A673 (cell line): Measurements from ENCODE around the gene ISM2. TPM values are rescaled to one million over a fixed set of nuclear protein-coding genes. Genes with fewer than 3 reads are reported as not detected.

Experiments used
- BruUV-seq: library from RNA; stranded (reverse); fragments of 400-500 nt; replicated peaks from 2 replicates; lab custom pipeline; 2021; lab: Mats Ljungman, UMichigan
- CTCF ChIA-PET: fragments of 300-600 bp; sonication (Branson Sonifier 250); formaldehyde crosslinking; loops from one replicate; lab custom pipeline; 2022; ENCODE audit warnings: antibody characterized with exemption; lab: Charles Lee
- POLR2A ChIA-PET: fragments of 300-600 bp; sonication (Branson Sonifier 250); formaldehyde crosslinking; loops from one replicate; lab custom pipeline; 2022; ENCODE audit warnings: antibody characterized with exemption; ENCODE audit not compliant: low non-redundant PET; lab: Charles Lee
- DNase-seq: peaks from one replicate; pipeline ENCODE4 v3.0.0-alpha.2; 2015; ENCODE audit warnings: low spot score
- H3K27ac ChIP-seq: fragments of 200-600 bp; sonication (generic); 2 replicates; pipeline ENCODE4 v1.5.1; 2016; ENCODE audit warnings: mixed run types, low read depth, mild to moderate bottlenecking, mixed read lengths, antibody characterized with exemption, low read length; ENCODE audit not compliant: poor library complexity, severe bottlenecking
- H3K27me3 ChIP-seq: fragments of 200-600 bp; sonication (generic); replicated peaks from 2 replicates; pipeline ENCODE4 v1.6.1; 2017; ENCODE audit warnings: mixed run types, low read depth, mild to moderate bottlenecking, mixed read lengths, antibody characterized with exemption, low read length; ENCODE audit not compliant: insufficient read depth, poor library complexity
- H3K36me3 ChIP-seq: fragments of 200-600 bp; sonication (generic); 2 replicates; pipeline ENCODE4 v1.6.1; 2016; ENCODE audit warnings: mixed run types, mild to moderate bottlenecking, mixed read lengths, antibody characterized with exemption, low read length; ENCODE audit not compliant: insufficient read depth, poor library complexity, severe bottlenecking
- H3K4me1 ChIP-seq: fragments of 200-600 bp; sonication (generic); 2 replicates; pipeline ENCODE4 v1.6.1; 2017; ENCODE audit warnings: mixed run types, mild to moderate bottlenecking, mixed read lengths, antibody characterized with exemption, low read length; ENCODE audit not compliant: insufficient read depth, poor library complexity, severe bottlenecking
- H3K4me3 ChIP-seq: fragments of 200-600 bp; sonication (generic); 2 replicates; pipeline ENCODE4 v1.5.1; 2016; ENCODE audit warnings: low read depth, mixed run types, mild to moderate bottlenecking, mixed read lengths, low read length; ENCODE audit not compliant: poor library complexity, severe bottlenecking
- H3K9me3 ChIP-seq: fragments of 200-600 bp; sonication (generic); 2 replicates; pipeline ENCODE4 v1.6.1; 2016; ENCODE audit warnings: mixed run types, low read depth, mild to moderate bottlenecking, mixed read lengths, antibody characterized with exemption, low read length; ENCODE audit not compliant: poor library complexity, severe bottlenecking
- EZH2 ChIP-seq: fragments of 200-600 bp; sonication (generic); IDR thresholded peaks from 2 replicates; pipeline ENCODE4 v1.6.1; 2017; ENCODE audit warnings: borderline replicate concordance, low read depth, mild to moderate bottlenecking, mixed read lengths, antibody characterized with exemption, low read length; ENCODE audit not compliant: poor library complexity, severe bottlenecking
- intact Hi-C: fragments of 100-400 bp; cut with micrococcal nuclease; formaldehyde crosslinking; loops from one replicate; pipeline ENCODE4 v1.10.0; 2022; ENCODE audit not compliant: unreplicated experiment
- total RNA-seq: library from RNA; stranded (reverse); gene quantifications from 2 replicates; pipeline ENCODE4 v1.2.3, GENCODE V29; 2021
- TF ChIP-seq, protein P1 (sequence below): fragments of 300-800, 200-600 bp; sonication (generic); conservative IDR thresholded peaks from 2 replicates; pipeline ENCODE4 v1.5.1; 2017; ENCODE audit warnings: low read depth, mild to moderate bottlenecking, antibody characterized with exemption, low read length, moderate library complexity, mixed read lengths

Gene ISM2
- total RNA-seq, 1 experiment from 2014 or later: 5.1 TPM

DNA sequence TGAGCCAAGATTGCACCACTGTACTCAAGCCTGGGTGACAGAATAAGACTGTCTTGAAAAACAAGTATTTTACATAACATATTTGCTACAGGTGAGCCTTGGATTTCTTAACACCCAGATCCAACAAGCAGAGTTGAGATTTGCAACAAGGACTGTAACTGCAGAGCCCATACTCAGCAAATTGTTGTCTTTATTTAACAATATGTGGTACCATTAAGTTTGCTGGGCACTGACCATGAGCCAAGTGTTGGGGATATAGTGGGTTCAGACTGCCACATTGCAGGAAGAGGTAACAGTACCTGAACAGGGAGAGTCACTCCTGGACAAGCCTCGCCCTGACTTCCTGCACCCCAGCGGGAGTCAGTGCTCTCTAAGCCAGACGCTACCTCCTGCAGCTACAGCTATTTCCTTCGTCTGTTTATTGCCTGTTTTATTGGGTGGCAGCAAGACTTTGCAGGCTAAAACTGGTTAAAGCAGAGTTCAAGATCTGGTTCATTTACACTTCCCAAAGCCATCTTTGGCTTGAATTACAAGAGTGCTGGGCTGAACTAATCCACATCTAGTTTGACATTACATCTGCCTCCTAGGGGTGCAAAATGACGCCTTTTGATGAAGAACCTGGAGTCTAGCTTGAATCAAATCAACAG, 28.3 kb downstream of the ISM2 start:
- intact Hi-C loops: no loop called here
- Histone ChIP-seq H3K27ac (no peak overlapping the region), H3K4me3 (no peak overlapping the region), H3K36me3 (peaks cover 42% of the 10 kb centered on the region), H3K27me3 (no peaks in the 10 kb centered on the region), H3K4me1 (no peaks in the 10 kb centered on the region), H3K9me3 (no peaks in the 10 kb centered on the region)
- TF ChIP-seq, protein P1, sequence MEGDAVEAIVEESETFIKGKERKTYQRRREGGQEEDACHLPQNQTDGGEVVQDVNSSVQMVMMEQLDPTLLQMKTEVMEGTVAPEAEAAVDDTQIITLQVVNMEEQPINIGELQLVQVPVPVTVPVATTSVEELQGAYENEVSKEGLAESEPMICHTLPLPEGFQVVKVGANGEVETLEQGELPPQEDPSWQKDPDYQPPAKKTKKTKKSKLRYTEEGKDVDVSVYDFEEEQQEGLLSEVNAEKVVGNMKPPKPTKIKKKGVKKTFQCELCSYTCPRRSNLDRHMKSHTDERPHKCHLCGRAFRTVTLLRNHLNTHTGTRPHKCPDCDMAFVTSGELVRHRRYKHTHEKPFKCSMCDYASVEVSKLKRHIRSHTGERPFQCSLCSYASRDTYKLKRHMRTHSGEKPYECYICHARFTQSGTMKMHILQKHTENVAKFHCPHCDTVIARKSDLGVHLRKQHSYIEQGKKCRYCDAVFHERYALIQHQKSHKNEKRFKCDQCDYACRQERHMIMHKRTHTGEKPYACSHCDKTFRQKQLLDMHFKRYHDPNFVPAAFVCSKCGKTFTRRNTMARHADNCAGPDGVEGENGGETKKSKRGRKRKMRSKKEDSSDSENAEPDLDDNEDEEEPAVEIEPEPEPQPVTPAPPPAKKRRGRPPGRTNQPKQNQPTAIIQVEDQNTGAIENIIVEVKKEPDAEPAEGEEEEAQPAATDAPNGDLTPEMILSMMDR: no peak
- no peak for TF ChIP-seq EZH2
- CTCF ChIA-PET: no interaction called here
- peak; percentile 48 for DNase-seq
- POLR2A ChIA-PET: no interaction called here
- no TSS peak for BruUV-seq

DNA sequence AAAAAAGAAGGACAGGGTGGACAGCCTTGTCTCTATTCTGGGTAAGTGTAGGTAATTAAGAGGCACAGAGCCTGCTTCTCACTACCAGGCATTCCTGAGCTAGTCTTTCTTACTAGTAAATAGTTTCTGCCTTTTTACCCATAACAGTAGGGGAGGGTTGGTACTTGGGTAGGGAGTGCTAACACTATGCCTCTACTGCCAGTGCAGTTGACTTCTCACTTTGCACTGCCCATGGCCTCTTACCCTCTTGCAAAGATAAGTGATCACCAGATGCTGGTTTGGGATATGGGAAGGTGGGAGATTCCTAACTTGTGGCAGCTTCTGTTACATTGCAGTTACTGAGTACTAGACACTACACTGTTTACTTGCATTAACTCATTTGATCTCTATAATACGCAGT, 29.1 kb downstream of the ISM2 start:
- no TSS peak for BruUV-seq
- H3K27me3 ChIP-seq: no peaks in the 10 kb centered on the region
- H3K9me3 ChIP-seq: no peaks in the 10 kb centered on the region
- TF ChIP-seq, protein P1: no peak
- no peak for TF ChIP-seq EZH2
- no peaks in the 10 kb centered on the region for H3K4me1 ChIP-seq
- H3K27ac ChIP-seq: no peak overlapping the region
- intact Hi-C loops: no loop called here
- ChIA-PET POLR2A (no interaction called here), CTCF (no interaction called here)
- no peak for DNase-seq
- peaks cover 50% of the 10 kb centered on the region for H3K36me3 ChIP-seq
- H3K4me3 ChIP-seq: no peak overlapping the region

DNA sequence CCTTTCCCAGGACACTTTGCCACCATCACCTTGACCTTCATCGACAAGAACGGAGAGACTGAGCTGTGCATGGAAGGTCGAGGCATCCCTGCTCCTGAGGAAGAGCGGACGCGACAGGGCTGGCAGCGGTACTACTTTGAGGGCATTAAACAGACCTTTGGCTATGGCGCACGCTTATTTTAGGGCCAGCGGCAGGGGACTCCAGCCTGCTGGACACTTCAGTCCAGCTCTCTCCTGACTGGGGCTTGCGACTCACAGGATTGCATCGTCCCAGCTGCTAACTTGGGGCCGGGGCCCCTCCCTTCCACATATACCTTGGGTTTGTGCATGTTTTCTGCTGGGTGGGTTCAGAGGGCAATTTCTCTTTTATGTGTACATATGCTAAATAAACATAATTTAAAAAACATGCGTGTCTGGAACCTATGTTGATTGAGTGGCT, 29.5 kb downstream of the ISM2 start:
- Histone ChIP-seq H3K27ac (no peak overlapping the region), H3K4me1 (no peaks in the 10 kb centered on the region), H3K27me3 (no peaks in the 10 kb centered on the region), H3K9me3 (no peaks in the 10 kb centered on the region), H3K4me3 (no peak overlapping the region), H3K36me3 (peaks cover 55% of the 10 kb centered on the region)
- intact Hi-C loops: no loop called here
- TSS peak; percentile 70 for BruUV-seq
- ChIA-PET POLR2A (no interaction called here), CTCF (no interaction called here)
- no peak for TF ChIP-seq EZH2
- TF ChIP-seq, protein P1: no peak
- DNase-seq: no peak
